ENCODE results near the gene TXNRD3. TPM values are rescaled to one million over a fixed set of nuclear protein-coding genes. Genes with fewer than 3 reads are reported as not detected.

TXNRD3 gene
- total RNA-seq, 3 donors from 2014 or later, result 11.8 to 19.3 (median 16.4) TPM

DNA sequence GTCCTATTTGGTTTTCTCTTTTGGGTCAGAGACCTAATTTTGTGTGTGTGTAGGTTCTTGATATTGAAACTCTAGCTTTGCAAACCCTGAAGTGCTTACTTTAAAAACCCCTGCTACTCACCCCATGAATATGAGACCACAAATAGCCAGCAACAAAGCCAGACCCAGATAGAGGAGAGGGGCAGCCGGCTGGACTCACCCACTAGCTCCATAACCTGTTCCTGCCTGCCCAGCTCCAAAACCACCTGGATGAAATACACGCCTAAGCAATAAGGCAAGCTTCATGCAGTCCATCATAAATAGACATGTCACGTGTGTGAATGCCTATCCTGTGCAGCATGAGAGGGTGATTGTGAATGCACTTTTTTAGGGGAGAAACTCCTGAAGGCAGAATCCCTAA, 3.7 kb upstream of the TXNRD3 start:
- no peaks in the 10 kb centered on the region for H3K9me3 ChIP-seq
- peaks cover 0 to 4% of the 10 kb centered on the region in 2 donors for H3K4me1 ChIP-seq
- TF ChIP-seq POLR2AphosphoS5 (IDR thresholded peaks at IDR 0.05), result no peak
- no peak for TF ChIP-seq POLR2A (IDR thresholded peaks at IDR 0.05)
- no peak for TF ChIP-seq CTCF (IDR thresholded peaks at IDR 0.05)
- intact Hi-C loops (cut with DNase I; ENCODE audit: low total_unique reads), result no loop called here
- DNase-seq (ENCODE audit: low spot score in 2 of 2), result no peak
- no peak overlapping the region for H3K4me3 ChIP-seq
- peaks cover 0 to 30% of the 10 kb centered on the region in 2 donors for H3K27me3 ChIP-seq
- H3K36me3 ChIP-seq, result no peaks in the 10 kb centered on the region
- H3K27ac ChIP-seq, result no peak overlapping the region

DNA sequence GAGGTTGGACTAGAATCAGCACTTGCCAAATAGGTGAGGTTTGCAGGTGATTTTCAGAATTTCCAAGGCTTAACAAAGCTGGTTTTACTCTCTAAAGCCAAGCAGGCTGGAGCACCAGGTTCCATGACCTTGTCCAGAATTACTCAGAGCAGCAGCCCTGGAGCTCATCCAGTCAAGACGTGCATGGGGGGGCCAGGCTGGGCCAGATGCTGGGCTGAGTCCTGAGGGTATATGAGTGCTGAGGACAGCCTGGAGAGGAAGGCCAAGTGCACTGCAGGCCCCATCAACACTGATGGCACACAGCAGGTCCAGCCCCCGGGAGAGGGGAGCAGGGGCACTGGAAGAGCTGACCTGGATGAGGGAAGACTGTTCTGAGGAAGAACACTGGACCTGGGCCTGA, 3.0 kb upstream of the TXNRD3 start:
- TF ChIP-seq POLR2A (IDR thresholded peaks at IDR 0.05) (no peak), CTCF (IDR thresholded peaks at IDR 0.05) (no peak), POLR2AphosphoS5 (IDR thresholded peaks at IDR 0.05) (no peak)
- peaks cover 0 to 24% of the 10 kb centered on the region in 2 donors for H3K27me3 ChIP-seq
- H3K4me3 ChIP-seq, result no peak overlapping the region
- peaks cover 0 to 6% of the 10 kb centered on the region in 2 donors for H3K4me1 ChIP-seq
- H3K36me3 ChIP-seq, result no peaks in the 10 kb centered on the region
- intact Hi-C loops (cut with DNase I; ENCODE audit: low total_unique reads), result no loop called here
- no peak overlapping the region for H3K27ac ChIP-seq
- no peaks in the 10 kb centered on the region for H3K9me3 ChIP-seq
- DNase-seq (ENCODE audit: low spot score in 2 of 2), result no peak

- no peak overlapping the region for H3K4me3 ChIP-seq
- TF ChIP-seq CTCF (IDR thresholded peaks at IDR 0.05) (no peak), POLR2A (IDR thresholded peaks at IDR 0.05) (no peak), POLR2AphosphoS5 (IDR thresholded peaks at IDR 0.05) (no peak)
These were observed 1.6 kb upstream of the TXNRD3 start for GRCh38 chr3:126656371-126657134.

GRCh38 chr3:126655887-126656286, 963 bp upstream of the TXNRD3 start:
- DNase-seq (ENCODE audit: low spot score in 2 of 2), result no peak
- H3K4me1 ChIP-seq, result peaks cover 0 to 6% of the 10 kb centered on the region in 2 donors
- H3K27me3 ChIP-seq, result peaks cover 0 to 7% of the 10 kb centered on the region in 2 donors
- H3K27ac ChIP-seq, result no peak overlapping the region
- no peaks in the 10 kb centered on the region for H3K36me3 ChIP-seq
- H3K4me3 ChIP-seq, result no peak overlapping the region
- intact Hi-C loops (cut with DNase I; ENCODE audit: low total_unique reads), result no loop called here
- TF ChIP-seq POLR2AphosphoS5 (IDR thresholded peaks at IDR 0.05), result no peak
- H3K9me3 ChIP-seq, result no peaks in the 10 kb centered on the region

More at GRCh38 chr3:126656371-126657134, 1.6 kb upstream of the TXNRD3 start:
- H3K4me1 ChIP-seq, result peaks cover 0 to 6% of the 10 kb centered on the region in 2 donors
- H3K36me3 ChIP-seq, result no peaks in the 10 kb centered on the region
- no peaks in the 10 kb centered on the region for H3K9me3 ChIP-seq
- no peak overlapping the region for H3K27ac ChIP-seq
- DNase-seq (ENCODE audit: low spot score in 2 of 2), result no peak
- H3K27me3 ChIP-seq, result peaks cover 0 to 11% of the 10 kb centered on the region in 2 donors
- intact Hi-C loops (cut with DNase I; ENCODE audit: low total_unique reads), result no loop called here

GRCh38 chr3:126649556-126650092, 5.3 kb downstream of the TXNRD3 start:
- Histone ChIP-seq H3K9me3 (no peaks in the 10 kb centered on the region), H3K27ac (no peak overlapping the region), H3K4me1 (peaks cover 0 to 6% of the 10 kb centered on the region in 2 donors), H3K4me3 (no peak overlapping the region), H3K36me3 (no peaks in the 10 kb centered on the region), H3K27me3 (no peaks in the 10 kb centered on the region)
- no peak for TF ChIP-seq POLR2AphosphoS5 (IDR thresholded peaks at IDR 0.05)
- TF ChIP-seq CTCF (IDR thresholded peaks at IDR 0.05), result no peak
- TF ChIP-seq POLR2A (IDR thresholded peaks at IDR 0.05), result no peak
- intact Hi-C loops (cut with DNase I; ENCODE audit: low total_unique reads), result loop anchor here (5.0 kb wide), 1 partner anchor 467 kb away; the partner anchor contains the start of gene ALDH1L1
- no peak for DNase-seq (ENCODE audit: low spot score in 2 of 2)

Measured in breast epithelium (tissue), 4 donors.